Measurements from ENCODE around the gene CACNA2D3. TPM values are rescaled to one million over a fixed set of nuclear protein-coding genes. Genes with fewer than 3 reads are reported as not detected.

The CACNA2D3 gene
- total RNA-seq, 1 donor from 2014 or later, result 0.70 TPM

DNA sequence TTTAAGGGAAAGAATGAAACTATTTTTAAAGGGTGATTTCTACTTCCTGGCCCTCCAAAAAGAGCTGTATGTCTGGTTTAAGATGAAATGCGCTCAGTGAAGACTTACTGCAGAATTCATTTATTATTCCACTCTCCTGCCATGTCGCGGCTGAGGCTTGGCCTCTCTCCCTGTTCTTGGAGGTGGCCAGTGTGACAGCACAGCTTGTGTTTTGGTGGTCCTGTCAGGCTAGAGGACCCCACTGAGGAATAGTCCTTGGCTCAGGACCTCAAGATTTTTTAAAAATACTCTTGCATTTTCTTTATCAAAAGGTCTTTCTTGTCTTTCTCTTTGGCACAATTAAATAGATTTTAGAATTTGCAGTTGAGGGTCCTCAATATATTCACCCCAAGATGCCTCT lies 421.1 kb downstream of the CACNA2D3 start:
- Histone ChIP-seq H3K4me3 (ENCODE audit: insufficient read depth, low read depth, low read length) (no peak overlapping the region), H3K4me1 (ENCODE audit: insufficient read depth, low read length) (no peaks in the 10 kb centered on the region), H3K9me3 (ENCODE audit: insufficient read depth, low read depth, low read length) (no peaks in the 10 kb centered on the region), H3K27me3 (ENCODE audit: insufficient read depth, low read length) (no peaks in the 10 kb centered on the region), H3K4me2 (ENCODE audit: low read length) (no peak overlapping the region), H3K79me2 (ENCODE audit: insufficient read depth, low read length) (no peaks in the 10 kb centered on the region), H4K20me1 (ENCODE audit: insufficient read depth, low read length) (no peaks in the 10 kb centered on the region), H3K9ac (ENCODE audit: low read length) (no peak overlapping the region), H2AFZ (ENCODE audit: low read depth, low read length) (no peak overlapping the region), H3K36me3 (ENCODE audit: insufficient read depth, low read length) (no peaks in the 10 kb centered on the region), H3K27ac (ENCODE audit: low read depth, low read length) (no peak overlapping the region)
- no peaks in the 10 kb centered on the region for H3K9me3 Mint-ChIP-seq (ENCODE audit: unreplicated experiment)
- H3K27ac Mint-ChIP-seq (ENCODE audit: unreplicated experiment), result no peak overlapping the region
- H3K4me3 Mint-ChIP-seq (ENCODE audit: unreplicated experiment), result no peak overlapping the region
- H3K27me3 Mint-ChIP-seq (ENCODE audit: low read depth, unreplicated experiment), result peaks cover 8% of the 10 kb centered on the region
- no peak for FAIRE-seq
- TF ChIP-seq, protein P1, sequence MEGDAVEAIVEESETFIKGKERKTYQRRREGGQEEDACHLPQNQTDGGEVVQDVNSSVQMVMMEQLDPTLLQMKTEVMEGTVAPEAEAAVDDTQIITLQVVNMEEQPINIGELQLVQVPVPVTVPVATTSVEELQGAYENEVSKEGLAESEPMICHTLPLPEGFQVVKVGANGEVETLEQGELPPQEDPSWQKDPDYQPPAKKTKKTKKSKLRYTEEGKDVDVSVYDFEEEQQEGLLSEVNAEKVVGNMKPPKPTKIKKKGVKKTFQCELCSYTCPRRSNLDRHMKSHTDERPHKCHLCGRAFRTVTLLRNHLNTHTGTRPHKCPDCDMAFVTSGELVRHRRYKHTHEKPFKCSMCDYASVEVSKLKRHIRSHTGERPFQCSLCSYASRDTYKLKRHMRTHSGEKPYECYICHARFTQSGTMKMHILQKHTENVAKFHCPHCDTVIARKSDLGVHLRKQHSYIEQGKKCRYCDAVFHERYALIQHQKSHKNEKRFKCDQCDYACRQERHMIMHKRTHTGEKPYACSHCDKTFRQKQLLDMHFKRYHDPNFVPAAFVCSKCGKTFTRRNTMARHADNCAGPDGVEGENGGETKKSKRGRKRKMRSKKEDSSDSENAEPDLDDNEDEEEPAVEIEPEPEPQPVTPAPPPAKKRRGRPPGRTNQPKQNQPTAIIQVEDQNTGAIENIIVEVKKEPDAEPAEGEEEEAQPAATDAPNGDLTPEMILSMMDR (IDR thresholded peaks at IDR 0.05; ENCODE audit: insufficient read depth, low read depth, low read length), result no peak
- TF ChIP-seq EZH2 (IDR thresholded peaks at IDR 0.05; ENCODE audit: insufficient read depth, low read length), result no peak
- no peaks in the 10 kb centered on the region for H3K36me3 Mint-ChIP-seq (ENCODE audit: low read depth, unreplicated experiment)
- H3K4me1 Mint-ChIP-seq (ENCODE audit: low read depth, unreplicated experiment), result no peaks in the 10 kb centered on the region
- DNase-seq (ENCODE audit: low read depth), result no peak

DNA sequence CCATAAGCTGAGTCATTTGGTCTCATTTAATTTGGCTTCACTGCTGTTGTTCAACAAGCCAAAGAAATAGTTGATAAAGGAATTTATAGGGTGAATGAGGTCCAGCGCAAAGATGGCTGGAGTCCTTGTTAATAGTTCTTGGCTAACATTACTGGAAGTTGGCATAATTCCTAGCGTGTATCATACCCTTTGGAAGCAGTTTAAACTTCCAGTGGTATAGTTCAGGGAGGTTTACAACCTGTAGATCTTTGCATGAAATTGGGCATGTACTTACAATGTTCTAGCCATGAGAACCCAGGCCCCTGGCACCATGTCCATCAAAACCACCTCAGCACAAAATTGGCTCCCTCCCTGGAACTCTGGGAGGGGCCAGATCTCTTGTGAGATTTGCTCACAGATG lies 424.7 kb downstream of the CACNA2D3 start:
- Histone ChIP-seq H3K9ac (ENCODE audit: low read length) (no peak overlapping the region), H3K4me3 (ENCODE audit: insufficient read depth, low read depth, low read length) (no peak overlapping the region), H3K27me3 (ENCODE audit: insufficient read depth, low read length) (no peaks in the 10 kb centered on the region), H3K79me2 (ENCODE audit: insufficient read depth, low read length) (no peaks in the 10 kb centered on the region), H3K9me3 (ENCODE audit: insufficient read depth, low read depth, low read length) (peaks cover 3% of the 10 kb centered on the region), H2AFZ (ENCODE audit: low read depth, low read length) (no peak overlapping the region), H3K36me3 (ENCODE audit: insufficient read depth, low read length) (no peaks in the 10 kb centered on the region), H3K4me1 (ENCODE audit: insufficient read depth, low read length) (no peaks in the 10 kb centered on the region), H3K4me2 (ENCODE audit: low read length) (no peak overlapping the region), H4K20me1 (ENCODE audit: insufficient read depth, low read length) (no peaks in the 10 kb centered on the region), H3K27ac (ENCODE audit: low read depth, low read length) (no peak overlapping the region)
- Mint-ChIP-seq H3K36me3 (ENCODE audit: low read depth, unreplicated experiment) (no peaks in the 10 kb centered on the region), H3K27ac (ENCODE audit: unreplicated experiment) (no peak overlapping the region), H3K4me1 (ENCODE audit: low read depth, unreplicated experiment) (no peaks in the 10 kb centered on the region), H3K4me3 (ENCODE audit: unreplicated experiment) (no peak overlapping the region), H3K9me3 (ENCODE audit: unreplicated experiment) (no peaks in the 10 kb centered on the region), H3K27me3 (ENCODE audit: low read depth, unreplicated experiment) (peaks cover 16% of the 10 kb centered on the region)
- FAIRE-seq (no peak), DNase-seq (ENCODE audit: low read depth) (no peak)
- no peak for TF ChIP-seq EZH2 (IDR thresholded peaks at IDR 0.05; ENCODE audit: insufficient read depth, low read length)
- TF ChIP-seq, protein P1 (IDR thresholded peaks at IDR 0.05; ENCODE audit: insufficient read depth, low read depth, low read length), result no peak

DNA sequence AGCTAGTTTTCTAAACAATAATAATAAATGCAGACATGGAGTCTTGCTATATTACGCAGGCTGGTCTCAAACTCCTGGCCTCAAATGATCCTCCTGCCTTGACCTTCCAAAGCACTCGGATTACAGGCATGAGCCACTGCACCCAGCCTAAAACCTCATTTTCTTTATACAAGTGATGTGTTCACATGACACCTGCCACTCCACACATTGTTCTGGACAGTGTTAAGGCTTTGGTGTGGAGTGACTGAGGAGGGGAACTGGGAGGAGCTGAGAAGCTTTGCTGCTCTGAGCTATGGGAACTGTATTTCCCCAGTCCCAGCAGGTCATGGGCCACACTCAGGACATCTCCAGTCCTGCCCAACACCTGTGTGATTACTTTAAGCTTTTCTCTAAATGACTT lies 425.5 kb downstream of the CACNA2D3 start:
- no peak overlapping the region for H3K4me3 Mint-ChIP-seq (ENCODE audit: unreplicated experiment)
- TF ChIP-seq EZH2 (IDR thresholded peaks at IDR 0.05; ENCODE audit: insufficient read depth, low read length), result no peak
- TF ChIP-seq, protein P1 (IDR thresholded peaks at IDR 0.05; ENCODE audit: insufficient read depth, low read depth, low read length), result no peak
- Histone ChIP-seq H3K4me2 (ENCODE audit: low read length) (no peak overlapping the region), H3K9me3 (ENCODE audit: insufficient read depth, low read depth, low read length) (peaks cover 3% of the 10 kb centered on the region), H3K79me2 (ENCODE audit: insufficient read depth, low read length) (no peaks in the 10 kb centered on the region), H3K4me1 (ENCODE audit: insufficient read depth, low read length) (no peaks in the 10 kb centered on the region), H3K9ac (ENCODE audit: low read length) (no peak overlapping the region), H3K27me3 (ENCODE audit: insufficient read depth, low read length) (no peaks in the 10 kb centered on the region), H3K36me3 (ENCODE audit: insufficient read depth, low read length) (no peaks in the 10 kb centered on the region), H4K20me1 (ENCODE audit: insufficient read depth, low read length) (no peaks in the 10 kb centered on the region), H2AFZ (ENCODE audit: low read depth, low read length) (no peak overlapping the region), H3K4me3 (ENCODE audit: insufficient read depth, low read depth, low read length) (no peak overlapping the region), H3K27ac (ENCODE audit: low read depth, low read length) (no peak overlapping the region)
- no peaks in the 10 kb centered on the region for H3K9me3 Mint-ChIP-seq (ENCODE audit: unreplicated experiment)
- FAIRE-seq (no peak), DNase-seq (ENCODE audit: low read depth) (no peak)
- H3K27me3 Mint-ChIP-seq (ENCODE audit: low read depth, unreplicated experiment), result peaks cover 22% of the 10 kb centered on the region
- no peaks in the 10 kb centered on the region for H3K36me3 Mint-ChIP-seq (ENCODE audit: low read depth, unreplicated experiment)
- H3K4me1 Mint-ChIP-seq (ENCODE audit: low read depth, unreplicated experiment), result no peaks in the 10 kb centered on the region
- H3K27ac Mint-ChIP-seq (ENCODE audit: unreplicated experiment), result no peak overlapping the region
